CD1c-positive myeloid dendritic cell (primary cell): ENCODE results near the gene ADGRD1.
"Not testable (repeated sequence)": the region's sequence is repeated elsewhere in the genome, so short reads cannot be mapped to it uniquely, and the experiment has no call there.

Experiments
- DNase-seq: peaks from one replicate; pipeline ENCODE4 v3.0.0-alpha.2; 2016; ENCODE audit errors: extremely low spot score

Gene ADGRD1

DNA sequence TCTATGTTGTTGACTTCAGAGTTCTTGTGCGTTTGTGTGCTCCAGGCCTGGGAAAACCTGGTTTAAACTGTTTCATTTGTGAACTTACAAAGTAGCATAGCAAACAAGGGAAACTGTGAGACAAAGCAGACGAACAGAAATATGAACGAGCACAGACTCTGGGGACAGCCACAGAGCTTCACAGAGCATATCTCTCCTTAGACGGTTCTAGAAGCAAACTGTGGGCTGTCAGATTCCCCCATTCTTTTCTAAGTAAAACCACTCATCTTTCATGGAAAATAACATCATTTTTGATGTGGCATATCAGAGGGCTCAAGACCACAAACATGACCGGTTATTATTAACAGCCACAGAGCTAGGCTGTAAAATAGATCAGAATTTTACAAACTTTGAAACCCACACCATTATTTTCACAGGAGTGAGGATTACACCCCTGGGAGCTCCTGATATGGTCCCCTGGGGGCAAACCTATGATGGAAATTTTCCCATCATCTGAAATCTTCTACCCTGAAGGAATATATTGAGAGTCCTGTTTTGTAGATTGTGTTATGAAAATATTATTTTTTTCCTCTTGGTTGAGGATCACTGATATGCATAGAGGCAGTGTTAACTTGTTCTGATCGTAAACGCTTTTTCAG lies 102.0 kb downstream of the ADGRD1 start:
- DNase-seq, result no peak

DNA sequence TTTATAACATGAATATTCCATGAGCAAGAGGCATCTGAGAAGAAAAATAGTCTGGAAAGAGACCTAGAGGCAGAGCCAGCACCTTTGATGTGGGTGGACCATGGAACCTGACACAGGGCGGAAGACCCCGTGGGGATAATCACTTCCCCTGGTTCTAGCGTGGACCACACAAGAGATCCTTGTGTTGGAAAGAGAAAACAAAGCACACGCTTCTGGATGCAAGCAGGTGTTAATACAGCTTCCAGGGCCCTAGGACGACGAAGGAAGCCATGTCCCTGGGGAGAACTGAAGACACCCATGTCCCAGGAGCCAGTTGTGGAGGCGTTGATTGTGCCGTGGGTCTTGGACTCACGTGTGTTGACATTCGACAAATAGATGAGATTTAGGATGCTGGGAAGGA lies 102.9 kb downstream of the ADGRD1 start:
- no peak for DNase-seq

DNA sequence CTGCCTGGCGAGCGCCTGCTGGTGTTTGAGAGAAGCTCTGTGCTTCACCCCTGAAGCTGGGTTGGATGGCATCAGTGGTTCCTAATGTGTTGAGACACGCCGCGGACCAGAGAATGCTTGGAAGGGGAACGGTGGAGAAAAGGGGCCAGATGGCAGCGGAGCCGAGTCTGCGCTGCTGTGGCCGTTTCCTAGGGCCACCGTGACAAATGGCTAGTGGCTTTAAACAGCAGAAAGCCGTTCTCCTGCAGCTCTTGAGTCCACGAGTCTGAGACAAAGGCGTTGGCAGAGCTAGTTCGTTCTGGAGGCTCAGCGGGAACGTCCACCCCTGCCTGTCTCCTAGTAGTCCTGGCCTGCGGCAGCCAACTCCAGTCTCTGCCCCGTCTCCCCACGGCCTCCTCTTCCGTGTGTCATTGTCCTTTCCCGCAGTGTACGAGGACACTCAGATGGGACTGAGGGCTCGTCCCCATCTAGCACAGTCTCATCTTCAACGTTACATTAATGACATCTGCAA lies 103.6 kb downstream of the ADGRD1 start:
- DNase-seq, result no peak

DNA sequence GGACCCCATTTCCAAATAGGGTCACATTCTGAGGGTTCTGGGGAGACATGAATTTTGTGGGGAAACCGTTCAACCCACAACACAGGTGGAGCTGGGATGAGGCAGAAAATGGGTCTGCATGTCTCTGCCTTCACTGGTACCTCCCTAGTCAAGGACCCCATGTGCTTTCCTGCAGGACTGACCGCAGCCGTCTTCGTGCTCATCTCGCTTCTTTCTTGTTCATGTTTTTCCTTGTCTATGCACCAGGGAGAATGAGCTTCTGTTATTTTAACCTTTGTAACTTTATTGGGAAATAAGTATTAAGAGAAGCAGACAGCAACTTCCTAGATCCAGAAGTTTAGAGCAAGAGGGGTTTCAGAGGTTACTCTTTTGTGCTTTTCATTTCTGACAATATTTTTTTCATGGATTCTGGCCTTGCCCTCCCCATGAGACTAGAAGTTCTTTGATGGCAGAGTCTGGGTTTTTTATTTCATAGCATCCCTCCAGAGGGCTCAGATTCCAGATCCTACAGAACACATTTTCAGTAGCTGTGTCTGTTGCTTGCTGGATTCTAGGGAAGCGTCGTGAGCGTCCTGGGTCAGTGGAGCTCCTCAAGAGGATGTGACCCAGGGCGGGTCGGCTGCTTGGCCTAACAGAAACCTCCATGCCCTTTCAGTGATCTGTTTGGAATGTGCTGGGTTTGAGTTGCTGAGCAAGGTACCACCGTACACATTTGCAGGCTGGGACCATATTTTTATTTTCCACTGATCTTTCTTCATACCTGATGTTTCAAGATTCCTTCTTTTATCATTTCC lies 104.2 kb downstream of the ADGRD1 start:
- DNase-seq, result no peak

DNA sequence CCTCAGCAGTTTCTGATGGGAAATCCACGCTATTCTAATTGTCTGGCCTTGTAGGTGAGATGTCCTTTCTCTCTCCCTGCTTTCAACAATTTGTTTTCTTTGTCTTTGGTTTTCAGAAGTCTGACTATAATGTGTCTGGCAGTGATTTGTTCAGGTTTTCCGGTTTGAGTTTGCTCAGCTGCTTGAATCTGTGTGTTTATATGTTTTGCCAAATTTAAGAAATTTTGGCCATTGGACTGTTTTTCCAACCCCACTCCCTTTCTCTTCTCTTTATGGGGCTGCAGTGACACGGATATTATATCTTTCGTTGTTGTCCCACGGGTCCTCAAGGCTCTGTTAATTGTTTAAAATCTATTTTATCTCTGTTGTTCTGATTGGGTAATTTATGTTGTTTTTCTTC lies 105.0 kb downstream of the ADGRD1 start:
- no peak for DNase-seq

DNA sequence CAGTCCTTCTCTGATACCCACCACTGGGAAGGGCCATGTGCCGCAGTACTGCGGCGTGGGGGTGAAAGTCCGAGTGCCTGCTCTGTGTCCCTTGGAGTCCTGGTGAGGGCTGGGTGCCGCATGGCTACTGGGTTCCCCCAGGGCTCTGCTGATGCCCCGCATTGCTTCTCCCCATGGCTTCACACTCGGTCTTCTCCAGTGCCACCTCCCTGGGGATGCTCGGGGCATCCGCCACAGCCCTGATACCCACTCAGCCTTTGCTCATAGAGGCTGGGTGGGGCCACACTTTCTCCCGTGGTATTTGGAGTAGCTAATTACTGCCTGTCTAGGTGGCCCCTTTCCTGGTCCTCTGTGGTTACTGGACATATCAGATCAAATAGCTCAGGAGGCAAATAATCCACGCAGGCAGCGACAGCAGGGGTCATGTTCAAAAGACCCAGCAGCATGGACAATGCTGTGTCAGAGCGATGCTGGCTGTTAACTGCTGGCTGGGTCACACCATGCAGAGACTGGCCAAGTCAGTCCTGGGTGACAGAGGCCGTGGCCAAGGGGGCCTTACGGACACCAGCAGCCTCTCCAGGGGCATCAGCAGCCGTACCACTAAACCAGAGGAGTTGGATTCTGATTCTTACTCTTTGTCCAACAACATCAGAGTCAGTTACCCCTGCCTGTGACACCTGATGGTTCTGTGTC lies 106.5 kb downstream of the ADGRD1 start:
- no peak for DNase-seq

DNA sequence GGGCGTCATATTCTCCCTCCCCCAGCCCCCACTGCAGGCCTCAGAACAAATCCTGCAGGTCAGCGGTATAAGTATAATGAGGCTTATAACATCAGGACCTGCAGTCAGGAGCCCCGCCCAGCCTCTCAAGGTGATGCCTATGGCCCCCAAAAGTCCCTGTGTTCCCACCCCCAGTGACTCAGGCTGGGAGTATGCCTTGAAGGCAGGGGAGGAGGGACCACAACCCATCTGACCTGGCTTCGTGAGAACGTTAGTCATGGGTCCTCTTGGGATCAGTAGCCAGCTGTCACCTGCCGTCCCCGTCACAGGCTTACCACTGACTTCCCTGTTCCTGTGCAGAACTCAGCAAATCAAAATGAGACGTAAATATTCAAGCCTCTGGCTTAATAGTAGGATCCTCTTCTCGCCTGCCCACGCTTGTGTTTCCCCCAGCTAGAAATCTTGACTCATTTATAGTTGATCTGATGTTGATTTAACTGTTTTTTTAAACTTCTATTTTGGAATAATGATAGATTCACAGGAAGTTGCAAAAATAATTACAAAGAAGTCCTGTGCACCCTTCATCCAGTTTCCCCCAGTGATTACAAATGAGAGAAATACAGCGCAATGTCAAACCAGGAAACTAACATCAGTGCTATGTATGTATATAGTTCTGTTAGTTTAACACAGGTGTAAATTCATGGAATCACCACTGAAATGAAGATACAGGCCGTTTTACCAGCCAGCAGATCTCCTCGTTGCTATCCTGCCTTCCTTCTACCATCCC lies 107.5 kb downstream of the ADGRD1 start:
- peak; percentile 73 for DNase-seq

DNA sequence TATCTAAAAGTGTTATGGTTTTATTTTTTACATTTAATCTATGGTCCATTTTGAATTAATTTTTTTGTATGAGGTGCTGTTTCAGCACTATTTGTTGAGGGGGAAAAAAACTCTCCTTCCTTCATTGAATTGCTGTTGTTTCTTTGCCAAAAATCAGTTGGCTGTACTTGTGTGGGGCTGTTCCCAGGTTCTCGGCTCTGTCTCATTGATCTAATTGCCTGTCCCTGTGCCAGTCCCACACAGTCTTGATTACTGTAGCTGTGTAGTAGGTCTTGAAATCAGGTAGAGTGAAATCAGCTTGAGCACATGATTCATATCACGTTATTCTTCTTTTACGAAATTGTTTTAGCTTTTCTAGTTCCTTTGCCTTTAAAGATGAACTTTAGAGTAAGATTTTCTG lies 109.7 kb downstream of the ADGRD1 start:
- no peak for DNase-seq

DNA sequence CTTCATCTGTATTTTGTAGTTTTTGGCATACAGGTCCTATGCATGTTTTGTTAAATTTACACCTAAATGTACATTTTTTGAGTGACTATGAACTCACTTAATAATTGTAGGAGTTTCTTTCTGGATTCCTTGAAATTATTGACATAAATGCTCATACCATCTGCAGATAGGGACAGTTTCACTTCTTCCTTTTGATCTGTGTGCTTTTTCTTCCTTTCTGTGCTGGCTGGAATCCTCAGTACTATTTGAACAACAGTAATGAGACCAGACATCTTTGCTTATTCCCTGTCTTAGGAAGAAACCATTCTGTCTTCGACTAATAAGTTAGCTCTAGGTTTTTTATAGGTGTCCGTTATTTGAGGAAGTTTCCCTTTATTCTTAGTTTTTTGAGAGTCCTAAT lies 110.3 kb downstream of the ADGRD1 start:
- DNase-seq, result peak; percentile 36

DNA sequence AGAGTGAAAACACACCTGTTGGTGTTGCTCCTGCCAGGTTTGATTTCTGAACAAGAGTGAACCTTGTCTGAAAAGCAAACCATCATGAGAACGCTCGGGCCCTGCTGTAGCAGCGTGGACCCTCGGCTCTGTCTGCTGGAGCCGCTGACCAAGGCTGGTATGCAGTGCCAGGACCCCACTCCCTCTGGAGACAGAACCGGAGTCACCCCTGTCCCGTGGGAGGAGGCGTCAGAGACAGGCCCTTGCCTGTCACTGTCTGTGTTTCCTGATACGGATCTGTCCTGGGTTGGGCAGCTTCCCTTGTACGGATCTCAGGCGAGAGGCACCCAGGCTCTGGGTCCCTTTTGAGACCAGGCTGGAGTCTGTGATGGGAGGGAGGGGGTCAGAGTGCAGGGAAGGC lies 111.6 kb downstream of the ADGRD1 start:
- no peak for DNase-seq

DNA sequence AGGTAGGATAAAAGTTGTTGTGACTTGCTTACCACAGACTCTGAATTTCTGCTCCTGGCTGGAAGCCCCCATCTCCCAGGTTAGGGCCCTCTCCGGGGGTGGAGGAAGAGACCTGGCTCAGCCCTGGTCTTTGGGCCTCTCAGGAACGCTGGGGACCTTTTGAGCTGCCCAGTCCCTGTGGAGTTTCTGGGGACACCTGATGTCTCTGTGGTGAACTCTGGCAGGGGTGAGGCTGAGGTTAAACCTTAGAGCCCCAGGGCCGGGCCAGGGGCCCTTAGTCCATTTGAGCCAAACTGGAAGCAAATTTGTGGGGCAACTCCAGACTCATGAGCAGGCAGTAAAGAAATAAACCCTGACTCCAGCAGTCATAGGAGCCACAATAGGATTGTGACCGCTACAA lies 112.1 kb downstream of the ADGRD1 start:
- no peak for DNase-seq

DNA sequence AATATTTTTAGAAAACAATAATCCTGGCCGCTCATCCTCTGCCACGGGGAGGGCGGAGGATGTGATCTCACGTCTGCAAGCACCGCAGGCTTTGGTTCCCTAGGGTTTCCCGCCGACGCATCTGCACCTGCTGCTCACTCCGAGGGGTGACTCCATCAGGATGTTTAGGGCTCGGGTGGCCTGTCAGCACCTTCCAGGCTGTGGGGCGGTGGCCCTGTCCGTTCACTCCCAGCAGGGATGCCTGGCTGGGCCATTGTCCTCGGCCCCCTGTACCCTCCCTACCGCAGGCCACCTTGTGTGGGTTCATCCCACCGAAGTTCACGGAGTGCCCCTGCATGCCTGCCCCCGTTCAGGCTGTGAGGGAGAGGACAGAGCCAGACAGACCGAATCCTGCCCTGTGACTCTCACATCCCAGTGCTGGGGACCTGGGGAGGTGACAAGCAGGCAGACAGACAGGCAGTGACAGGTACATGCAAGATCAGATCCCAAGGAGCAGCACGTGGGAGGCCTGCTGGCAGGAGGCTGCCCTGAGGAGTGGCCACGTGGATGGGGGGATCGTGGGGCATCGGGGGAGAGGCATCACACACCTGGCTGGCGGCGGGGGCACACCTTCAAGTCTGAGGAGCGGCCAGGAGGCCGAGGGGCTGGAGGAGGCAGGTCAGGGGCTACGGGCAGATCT lies 112.6 kb downstream of the ADGRD1 start:
- no peak for DNase-seq

DNA sequence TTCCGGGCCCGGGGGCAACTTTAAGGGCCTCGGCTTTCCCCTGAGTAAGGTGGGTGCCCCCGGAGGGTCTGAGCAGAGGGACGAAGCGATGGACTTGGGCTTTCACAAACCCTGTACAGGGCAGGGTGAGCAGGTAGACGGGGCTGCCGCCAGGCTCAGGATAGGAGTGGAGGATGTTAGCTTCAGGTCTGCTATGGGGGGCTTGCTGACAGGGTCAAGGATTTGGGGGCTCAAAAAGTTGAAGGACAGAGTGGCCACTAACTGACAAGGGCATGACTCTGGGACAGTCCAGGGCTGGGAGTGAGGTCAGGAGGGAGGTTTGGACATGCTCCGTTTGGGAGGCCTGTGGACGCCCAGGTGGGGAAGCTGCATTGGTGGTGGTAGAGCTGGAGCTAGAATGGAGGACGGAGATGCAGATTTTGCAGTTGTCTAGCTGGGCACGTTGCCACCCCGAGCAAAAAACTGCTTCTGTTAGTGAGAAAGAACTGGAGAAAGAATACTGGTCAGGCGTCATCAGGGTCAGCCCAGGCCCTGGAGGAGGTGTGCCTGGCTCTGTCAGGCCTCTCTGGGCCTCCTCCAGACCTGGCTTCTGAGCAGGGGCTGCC lies 113.3 kb downstream of the ADGRD1 start:
- DNase-seq, result no peak

DNA sequence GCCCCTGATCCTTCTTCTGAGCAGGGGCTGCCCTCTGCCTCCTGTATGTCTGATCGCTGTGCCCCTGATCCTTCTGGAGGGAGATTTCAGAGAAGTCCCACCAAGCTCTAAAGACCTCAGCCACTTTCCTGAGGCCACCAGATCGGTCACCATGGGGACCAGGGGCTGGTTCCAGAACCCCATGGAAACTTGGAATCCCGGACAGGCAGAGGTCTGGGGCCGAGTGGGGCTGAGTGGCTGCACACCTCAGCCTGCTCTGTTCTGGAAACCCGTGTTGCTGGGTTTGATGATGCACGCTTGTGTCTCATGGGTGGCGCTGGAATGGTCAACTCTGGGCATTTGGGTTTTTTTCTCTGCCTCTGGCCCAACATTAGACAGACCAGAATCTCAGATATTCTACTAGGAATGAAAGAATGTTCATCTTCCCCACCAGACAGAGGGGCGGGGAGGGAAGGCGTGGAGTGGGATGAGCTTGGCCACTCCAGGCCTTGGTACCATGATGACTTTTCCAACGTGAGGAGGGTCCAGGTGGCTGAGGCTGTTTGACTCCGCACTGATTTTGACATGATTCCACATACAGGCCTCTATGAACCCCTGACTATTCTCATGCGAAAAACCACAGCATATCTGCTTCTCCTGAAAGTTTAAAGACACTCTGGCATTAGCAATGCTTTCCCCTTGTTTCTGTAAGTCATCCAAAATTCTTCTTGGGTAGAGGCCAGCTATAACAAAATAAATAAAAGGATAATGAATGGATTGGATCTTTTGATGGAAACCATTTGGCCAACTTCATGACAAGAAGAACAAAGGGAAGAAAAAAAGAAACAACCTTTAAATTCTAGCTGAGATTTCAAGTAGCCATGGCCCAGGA lies 114.5 kb downstream of the ADGRD1 start:
- DNase-seq, result no peak

DNA sequence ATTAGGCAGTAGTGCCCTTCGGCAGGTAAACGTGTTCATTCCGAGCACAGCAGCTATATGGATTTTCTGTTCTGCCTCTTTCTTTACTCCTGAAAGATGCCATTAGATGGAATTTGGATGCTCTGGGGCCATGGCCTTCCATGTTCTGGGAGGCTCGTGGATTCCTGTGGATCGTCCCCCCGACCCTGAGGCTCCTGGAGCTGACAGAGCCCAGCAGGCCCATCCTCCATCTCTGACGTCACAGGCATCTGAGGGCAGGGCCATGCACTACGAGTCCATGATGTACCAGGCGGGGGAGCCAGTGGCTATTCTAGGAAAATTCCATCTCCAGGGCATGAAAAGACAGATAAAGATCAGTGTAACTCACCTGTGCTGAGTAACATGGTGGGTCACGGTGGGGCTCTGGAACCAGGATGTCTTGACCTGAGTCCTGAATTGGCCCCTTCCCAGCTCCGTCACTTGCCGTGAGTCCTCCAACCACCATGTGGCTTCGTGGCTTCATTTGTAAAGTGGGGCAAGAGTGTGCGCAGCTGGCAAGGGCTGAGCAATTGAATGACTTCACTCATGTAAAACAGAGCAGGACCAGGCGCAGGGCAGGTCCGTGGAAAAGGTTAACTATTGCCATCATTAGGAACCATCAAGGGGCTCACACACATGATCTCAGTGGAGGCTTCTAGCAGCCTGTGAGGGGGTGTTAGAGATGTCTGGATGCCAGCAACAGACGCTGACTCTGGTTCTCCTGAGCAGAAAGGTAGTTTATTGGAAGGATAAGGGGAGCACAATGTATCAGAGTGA lies 115.4 kb downstream of the ADGRD1 start:
- DNase-seq, result not testable (repeated sequence)

DNA sequence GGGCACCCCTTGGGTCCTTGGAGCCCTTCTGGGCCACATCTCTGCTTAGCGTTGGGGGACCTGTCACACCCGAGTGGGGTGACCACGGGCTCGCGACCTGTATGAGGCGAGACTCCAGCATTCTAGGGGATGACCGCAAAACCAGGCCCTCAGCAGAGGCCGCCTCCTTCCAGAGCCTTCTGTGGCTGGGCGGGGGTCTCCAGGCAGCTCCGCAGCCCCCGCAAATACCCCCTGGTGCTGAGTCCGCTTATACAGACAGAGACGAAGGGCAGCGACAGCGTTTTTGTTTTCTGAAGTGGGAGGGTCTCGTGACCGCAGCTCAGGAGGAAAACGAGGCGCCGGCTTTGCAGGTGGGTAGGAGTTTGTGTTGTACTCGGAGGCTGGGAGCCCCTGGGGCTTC lies 116.4 kb downstream of the ADGRD1 start:
- DNase-seq, result not testable (repeated sequence)

DNA sequence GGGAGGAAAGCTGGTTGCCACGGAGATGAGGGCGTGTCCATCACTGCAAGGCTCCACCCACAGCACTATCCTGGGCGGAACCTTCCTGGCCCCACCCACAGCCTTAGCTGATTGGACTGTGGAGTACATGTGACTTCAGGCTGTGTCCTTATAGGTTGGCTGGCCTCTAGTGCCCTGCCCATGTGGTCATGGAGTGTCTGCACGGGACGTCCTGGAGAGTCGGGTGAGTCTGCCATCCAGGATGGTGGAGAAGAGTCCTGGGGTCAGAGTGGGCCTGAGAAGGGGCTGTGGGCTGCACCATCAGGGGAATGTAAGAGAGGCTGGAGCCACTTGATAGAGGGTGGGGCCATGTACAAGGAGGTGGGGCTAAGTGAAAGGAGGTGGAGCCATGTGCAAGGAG lies 117.0 kb downstream of the ADGRD1 start:
- not testable (repeated sequence) for DNase-seq

DNA sequence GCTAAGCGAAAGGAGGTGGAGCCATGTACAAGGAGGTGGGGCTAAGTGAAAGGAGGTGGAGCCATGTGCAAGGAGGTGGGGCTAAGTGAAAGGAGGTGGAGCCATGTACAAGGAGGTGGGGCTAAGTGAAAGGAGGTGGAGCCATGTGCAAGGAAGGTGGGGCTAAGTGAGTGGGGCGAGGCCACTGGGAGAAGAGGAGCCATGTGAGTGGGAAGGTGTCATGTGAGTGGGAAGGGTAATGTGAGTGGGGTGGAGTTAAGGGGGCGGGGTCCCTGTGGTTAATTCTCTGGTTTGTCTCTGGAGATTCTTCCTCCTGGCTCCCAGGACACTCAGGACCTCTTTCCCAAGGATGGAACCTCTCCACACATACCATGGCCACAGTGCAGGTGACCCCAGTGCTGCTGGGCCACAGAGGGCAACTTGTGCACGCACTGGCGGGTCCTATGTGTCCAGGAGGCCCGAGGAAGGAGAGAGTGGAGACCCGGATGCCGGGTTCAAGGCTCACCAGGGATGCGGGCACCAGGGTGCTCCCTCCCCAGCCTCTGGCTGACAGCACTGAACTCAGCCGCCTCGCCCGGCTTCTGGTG lies 117.6 kb downstream of the ADGRD1 start:
- DNase-seq, result not testable (repeated sequence)

DNA sequence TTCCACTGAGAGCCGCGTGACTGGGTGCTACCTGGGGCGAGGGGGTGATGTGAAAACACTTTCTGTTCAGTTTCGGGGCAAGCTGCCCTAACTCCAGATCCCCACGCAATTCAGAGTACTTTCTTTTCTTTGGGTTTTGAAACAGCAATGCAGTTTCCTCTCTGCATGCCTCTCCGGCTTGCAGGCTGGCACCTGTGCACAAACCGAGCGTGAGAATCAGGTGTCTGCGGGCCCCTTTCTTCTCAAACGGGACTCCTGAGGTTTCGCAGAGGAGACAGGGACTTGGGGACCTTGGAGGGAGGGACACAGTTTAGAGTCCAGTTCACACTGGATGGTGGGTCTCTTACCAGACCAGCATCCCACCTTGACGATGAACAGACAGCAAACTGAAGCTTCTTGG lies 118.2 kb downstream of the ADGRD1 start:
- not testable (repeated sequence) for DNase-seq
